Smooth muscle cell (in vitro differentiated cells): ENCODE results near the gene RAB3IP. TPM values are rescaled to one million over a fixed set of nuclear protein-coding genes. Genes with fewer than 3 reads are reported as not detected.

Experiments used
- DNase-seq: peaks from one replicate; lab custom pipeline; 2025; ENCODE audit not compliant: unreplicated experiment; lab: John Stamatoyannopoulos, UW
- H2AFZ ChIP-seq: fragments of 200-600 bp; sonication (generic); 2 replicates; pipeline ENCODE4 v1.6.0; 2016; ENCODE audit warnings: antibody characterized with exemption, low read depth, mild to moderate bottlenecking
- H3F3A ChIP-seq: fragments of 200-600 bp; sonication (generic); 2 replicates; pipeline ENCODE4 v1.6.0; 2017; ENCODE audit warnings: antibody characterized with exemption, low read depth
- H3K27ac ChIP-seq: fragments of 200-600 bp; sonication (generic); 2 replicates; pipeline ENCODE4 v1.5.1; 2016; ENCODE audit warnings: low read depth, mild to moderate bottlenecking
- H3K27me3 ChIP-seq: fragments of 200-600 bp; sonication (generic); 2 replicates; pipeline ENCODE4 v1.6.1; 2016; ENCODE audit warnings: low read depth, mild to moderate bottlenecking
- H3K36me3 ChIP-seq: fragments of 200-600 bp; sonication (generic); 2 replicates; pipeline ENCODE4 v1.5.1; 2016; ENCODE audit warnings: low read depth
- H3K4me1 ChIP-seq: fragments of 200-600 bp; sonication (generic); 2 replicates; pipeline ENCODE4 v1.5.1; 2016; ENCODE audit warnings: low read depth
- H3K4me2 ChIP-seq: fragments of 200-600 bp; sonication (generic); 2 replicates; pipeline ENCODE4 v1.6.0; 2016; ENCODE audit warnings: mild to moderate bottlenecking
- H3K4me3 ChIP-seq: fragments of 200-600 bp; sonication (generic); 2 replicates; pipeline ENCODE4 v1.5.1; 2016; ENCODE audit warnings: mild to moderate bottlenecking
- H3K79me2 ChIP-seq: fragments of 200-600 bp; sonication (generic); 2 replicates; pipeline ENCODE4 v1.6.0; 2016; ENCODE audit warnings: low read depth, mild to moderate bottlenecking
- H3K9ac ChIP-seq: fragments of 200-600 bp; sonication (generic); 2 replicates; pipeline ENCODE4 v1.6.0; 2016; ENCODE audit warnings: low read depth
- H3K9me3 ChIP-seq: fragments of 200-600 bp; sonication (generic); replicated peaks from 2 replicates; pipeline ENCODE4 v1.5.1; 2016; ENCODE audit warnings: low read depth
- H4K20me1 ChIP-seq: fragments of 200-600 bp; sonication (generic); 2 replicates; pipeline ENCODE4 v1.6.0; 2016; ENCODE audit warnings: low read depth
- CTCF ChIP-seq: fragments of 200-600 bp; sonication (generic); IDR thresholded peaks from 2 replicates; pipeline ENCODE4 v1.5.1; 2017; ENCODE audit warnings: borderline replicate concordance, mild to moderate bottlenecking, antibody characterized with exemption; ENCODE audit not compliant: insufficient read depth, poor library complexity, severe bottlenecking
- WGBS: methylation state at CpG from one replicate; pipeline ENCODE4 v1.1.7; 2016; ENCODE audit warnings: low lambda C conversion rate; 5-methylcytosine and 5-hydroxymethylcytosine counted together
- polyA plus RNA-seq: library from polyadenylated mRNA; unstranded; fragments of >200 nt; fragmentation: Nextera tagmentation; extraction: Ambion mirVana; gene quantifications from 2 replicates; pipeline ENCODE4 v1.2.1, GENCODE V29; 2016
- total RNA-seq: library from RNA; depleted of rRNA; stranded (reverse); fragments of >200 nt; gene quantifications from 2 replicates; pipeline ENCODE4 v1.2.3, GENCODE V29; 2014

The RAB3IP gene
- total and polyA plus RNA-seq, 2 experiments from 2014 or later: 2.2 to 16.9 TPM

DNA sequence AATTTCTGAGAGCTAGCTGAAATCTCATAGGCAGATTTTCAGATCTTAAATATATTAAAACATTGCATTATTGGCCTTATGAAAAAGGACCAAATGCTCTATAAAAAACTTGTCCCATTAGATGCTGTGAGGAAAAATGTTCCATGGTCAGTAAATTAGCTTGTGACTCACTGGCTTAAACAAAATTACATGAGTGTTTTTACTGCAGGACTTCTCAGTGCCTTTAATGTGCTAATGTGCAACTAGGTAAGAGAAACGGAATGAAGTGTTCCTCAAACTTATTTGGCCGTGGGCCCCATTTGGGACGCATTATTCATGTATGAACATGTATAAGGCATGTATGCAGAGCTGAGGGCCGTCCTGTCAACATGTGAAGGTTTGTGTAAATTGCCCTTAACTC, 128.0 kb downstream of the RAB3IP start:
- Histone ChIP-seq H3K79me2 (no peaks in the 10 kb centered on the region), H3K4me1 (no peaks in the 10 kb centered on the region), H3K9ac (no peak overlapping the region), H2AFZ (no peak overlapping the region), H3K4me2 (no peak overlapping the region), H3K36me3 (no peaks in the 10 kb centered on the region), H3K9me3 (no peaks in the 10 kb centered on the region), H4K20me1 (no peaks in the 10 kb centered on the region), H3K27ac (no peak overlapping the region), H3F3A (no peaks in the 10 kb centered on the region), H3K4me3 (no peak overlapping the region), H3K27me3 (no peaks in the 10 kb centered on the region)
- TF ChIP-seq CTCF: no peak
- DNase-seq: no peak
- 90% methylated on average over 4 of the region's 4 CpGs for WGBS

DNA sequence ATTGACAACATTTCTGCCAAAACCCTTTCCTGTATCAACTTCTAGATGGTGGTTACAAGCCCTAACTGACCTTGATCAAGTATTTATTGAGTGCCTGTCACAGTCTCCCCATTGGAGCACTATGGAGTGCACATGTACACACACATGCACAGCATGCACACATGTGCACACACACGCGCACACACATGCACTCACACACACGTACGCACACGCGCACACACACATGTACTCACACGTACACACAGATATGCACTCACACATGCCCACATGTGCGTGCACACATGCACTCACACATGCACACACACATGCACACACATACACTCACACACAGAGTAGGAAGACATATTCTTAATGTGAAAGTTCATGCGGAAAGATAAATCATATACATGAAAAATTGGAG, 130.0 kb downstream of the RAB3IP start:
- TF ChIP-seq CTCF: no peak
- Histone ChIP-seq H3K36me3 (no peaks in the 10 kb centered on the region), H3K4me1 (no peaks in the 10 kb centered on the region), H3K9me3 (no peaks in the 10 kb centered on the region), H3K79me2 (no peaks in the 10 kb centered on the region), H3K27me3 (no peaks in the 10 kb centered on the region), H3K9ac (no peak overlapping the region), H3K27ac (no peak overlapping the region), H3K4me3 (no peak overlapping the region), H3K4me2 (no peak overlapping the region), H4K20me1 (no peaks in the 10 kb centered on the region), H2AFZ (no peak overlapping the region), H3F3A (no peaks in the 10 kb centered on the region)
- 91% methylated on average over 9 of the region's 9 CpGs for WGBS
- no peak for DNase-seq

GRCh38 chr12:69872804-69873203, 134.1 kb downstream of the RAB3IP start:
- no peak for TF ChIP-seq CTCF
- WGBS: 61% methylated on average over 3 of the region's 3 CpGs
- H2AFZ ChIP-seq: no peak overlapping the region
- no peak overlapping the region for H3K4me3 ChIP-seq
- no peaks in the 10 kb centered on the region for H3K27me3 ChIP-seq
- no peak overlapping the region for H3K9ac ChIP-seq
- H3K4me1 ChIP-seq: peaks cover 4% of the 10 kb centered on the region
- no peak overlapping the region for H3K27ac ChIP-seq
- H3K4me2 ChIP-seq: no peak overlapping the region
- no peaks in the 10 kb centered on the region for H3K79me2 ChIP-seq
- H3K9me3 ChIP-seq: no peaks in the 10 kb centered on the region
- no peaks in the 10 kb centered on the region for H4K20me1 ChIP-seq
- no peaks in the 10 kb centered on the region for H3K36me3 ChIP-seq
- H3F3A ChIP-seq: no peaks in the 10 kb centered on the region
- DNase-seq: no peak

Other genes with a start within 250 kb of the RAB3IP start
- gene CCT2, start 153.4 kb upstream of the RAB3IP start, total RNA-seq: 236 and 280 TPM in 2 replicates
- gene CCT2, start 153.4 kb upstream of the RAB3IP start, polyA plus RNA-seq: 151 and 171 TPM in 2 replicates
- gene LRRC10, start 128.0 kb upstream of the RAB3IP start, total RNA-seq: not detected in 2 replicates
- not detected in 2 replicates for gene LRRC10, start 128.0 kb upstream of the RAB3IP start, polyA plus RNA-seq
- gene BEST3, start 39.6 kb upstream of the RAB3IP start, total RNA-seq: 0.54 and 4.0 TPM in 2 replicates
- gene BEST3, start 39.6 kb upstream of the RAB3IP start, polyA plus RNA-seq: 0.15 TPM in 1 of 2 replicates, not detected in the other
- gene MYRFL, start 86.4 kb downstream of the RAB3IP start, total RNA-seq: 0.13 TPM in 1 of 2 replicates, not detected in the other
- not detected in 2 replicates for gene MYRFL, start 86.4 kb downstream of the RAB3IP start, polyA plus RNA-seq